DOHH2 (cell line): Measurements from ENCODE around the gene ALOX12.

Experiments used
- H3F3A ChIP-seq: fragments of 200-600 bp; sonication (generic), shearing (Covaris generic); 2 replicates; pipeline ENCODE4 v1.6.0; 2016; ENCODE audit warnings: antibody characterized with exemption, mild to moderate bottlenecking; ENCODE audit not compliant: control insufficient read depth, insufficient read depth
- H3K27ac ChIP-seq: fragments of 200-600 bp; sonication (generic); 2 replicates; pipeline ENCODE4 v1.5.1; 2014; ENCODE audit warnings: low read depth, mild to moderate bottlenecking, low read length, moderate library complexity
- H3K27me3 ChIP-seq: fragments of 200-600 bp; sonication (generic); 2 replicates; pipeline ENCODE4 v1.6.1; 2014; ENCODE audit warnings: mild to moderate bottlenecking, low read length, mixed read lengths; ENCODE audit not compliant: control insufficient read depth
- H3K36me3 ChIP-seq: fragments of 200-600 bp; sonication (generic); 2 replicates; pipeline ENCODE4 v1.6.1; 2014; ENCODE audit warnings: mild to moderate bottlenecking, low read length, moderate library complexity, mixed read lengths; ENCODE audit not compliant: control insufficient read depth
- H3K4me1 ChIP-seq: fragments of 200-600 bp; sonication (generic); 2 replicates; pipeline ENCODE4 v1.6.1; 2014; ENCODE audit warnings: mild to moderate bottlenecking, low read length, mixed read lengths; ENCODE audit not compliant: control insufficient read depth
- H3K4me2 ChIP-seq: fragments of 200-600 bp; sonication (generic); 2 replicates; pipeline ENCODE4 v1.6.0; 2014; ENCODE audit warnings: mild to moderate bottlenecking, low read length, moderate library complexity
- H3K4me3 ChIP-seq: fragments of 200-600 bp; sonication (generic); 2 replicates; pipeline ENCODE4 v1.5.1; 2014; ENCODE audit warnings: mild to moderate bottlenecking, low read length, mixed read lengths
- H3K79me2 ChIP-seq: fragments of 200-600 bp; sonication (generic); 2 replicates; pipeline ENCODE4 v1.6.1; 2014; ENCODE audit warnings: mild to moderate bottlenecking, low read length, mixed read lengths; ENCODE audit not compliant: control insufficient read depth
- H3K9me2 ChIP-seq: fragments of 200-600 bp; sonication (generic); replicated peaks from 2 replicates; pipeline ENCODE4 v1.6.1; 2014; ENCODE audit warnings: mild to moderate bottlenecking, low read length, mixed read lengths; ENCODE audit not compliant: control insufficient read depth
- H3K9me3 ChIP-seq: fragments of 200-600 bp; sonication (generic); 2 replicates; pipeline ENCODE4 v1.6.1; 2014; ENCODE audit warnings: antibody characterized with exemption, low read length, mixed read lengths; ENCODE audit not compliant: control insufficient read depth, insufficient read depth
- H4K20me1 ChIP-seq: fragments of 200-600 bp; sonication (generic); 2 replicates; pipeline ENCODE4 v1.6.0; 2014; ENCODE audit warnings: low read depth, mild to moderate bottlenecking, antibody characterized with exemption, low read length, moderate library complexity; ENCODE audit not compliant: control insufficient read depth, insufficient read depth
- CTCF ChIP-seq: fragments of 200-600 bp; sonication (generic); IDR thresholded peaks from one replicate; pipeline ENCODE4 v1.5.1; 2014; ENCODE audit warnings: antibody characterized with exemption, mild to moderate bottlenecking, low read depth, low read length; ENCODE audit not compliant: poor library complexity, severe bottlenecking
- EZH2phosphoT487 ChIP-seq: fragments of 200-600 bp; sonication (generic); IDR thresholded peaks from 2 replicates; pipeline ENCODE4 v1.6.1; 2017; ENCODE audit warnings: borderline replicate concordance, mild to moderate bottlenecking, antibody characterized with exemption, low read length, moderate library complexity, mixed read lengths

Gene ALOX12

GRCh38 chr17:7014995-7015958 is 19.4 kb downstream of the ALOX12 start:
- H3K4me3 ChIP-seq: peak overlapping the region; percentile 82
- H3K27ac ChIP-seq: peak overlapping the region; percentile 94
- H3F3A ChIP-seq: peaks cover 14% of the 10 kb centered on the region
- H3K27me3 ChIP-seq: no peaks in the 10 kb centered on the region
- TF ChIP-seq EZH2phosphoT487: no peak
- no peak for TF ChIP-seq CTCF
- H3K4me2 ChIP-seq: peak overlapping the region; percentile 84
- peaks cover 40% of the 10 kb centered on the region for H3K79me2 ChIP-seq
- no peaks in the 10 kb centered on the region for H4K20me1 ChIP-seq
- H3K4me1 ChIP-seq: peaks cover 25% of the 10 kb centered on the region
- peaks cover 21% of the 10 kb centered on the region for H3K36me3 ChIP-seq
- no peaks in the 10 kb centered on the region for H3K9me3 ChIP-seq
- H3K9me2 ChIP-seq: no peaks in the 10 kb centered on the region

- no peak overlapping the region for H3K4me3 ChIP-seq
Observed at GRCh38 chr17:7016418-7016817, 20.6 kb downstream of the ALOX12 start.

GRCh38 chr17:7016886-7017826 is 21.3 kb downstream of the ALOX12 start:
- Histone ChIP-seq H3K4me2 (no peak overlapping the region), H3K9me2 (no peaks in the 10 kb centered on the region), H3K27me3 (0 out of 2 replicates have a peak, but pooled peaks cover 2% of the 10 kb centered on the region), H3K4me3 (no peak overlapping the region), H3K36me3 (peaks cover 21% of the 10 kb centered on the region), H3K79me2 (peaks cover 21% of the 10 kb centered on the region), H3K9me3 (no peaks in the 10 kb centered on the region), H4K20me1 (no peaks in the 10 kb centered on the region), H3K4me1 (peaks cover 19% of the 10 kb centered on the region), H3F3A (peaks cover 16% of the 10 kb centered on the region), H3K27ac (no peak overlapping the region)
- TF ChIP-seq EZH2phosphoT487 (no peak), CTCF (no peak)

More at GRCh38 chr17:7016418-7016817, 20.6 kb downstream of the ALOX12 start:
- no peaks in the 10 kb centered on the region for H3K9me2 ChIP-seq
- H3K36me3 ChIP-seq: peaks cover 21% of the 10 kb centered on the region
- H3K79me2 ChIP-seq: peaks cover 28% of the 10 kb centered on the region
- H3K27ac ChIP-seq: no peak overlapping the region
- H3K4me2 ChIP-seq: no peak overlapping the region
- TF ChIP-seq EZH2phosphoT487 (no peak), CTCF (no peak)
- no peaks in the 10 kb centered on the region for H3K27me3 ChIP-seq
- H4K20me1 ChIP-seq: no peaks in the 10 kb centered on the region
- peaks cover 14% of the 10 kb centered on the region for H3K4me1 ChIP-seq
- no peaks in the 10 kb centered on the region for H3K9me3 ChIP-seq
- peaks cover 16% of the 10 kb centered on the region for H3F3A ChIP-seq
